Liver (tissue), 9 donors: Measurements from ENCODE around the gene VIPR2. TPM values are rescaled to one million over a fixed set of nuclear protein-coding genes. Genes with fewer than 3 reads are reported as not detected.
"Not testable (repeated sequence)": the region's sequence is repeated elsewhere in the genome, so short reads cannot be mapped to it uniquely, and the experiment has no call there.

Experiments
- DNase-seq: peaks from one replicate; pipeline ENCODE4 v3.0.0-alpha.2; 2017; ENCODE audit warnings: low spot score
- H3K27ac ChIP-seq, 2 donors: one replicate each; pipeline ENCODE4 v1.7.0; 2013; ENCODE audit warnings: inconsistent platforms in 2 of 2, low read length in 2 of 2, control low read depth in 1 of 2, low read depth in 1 of 2, mild to moderate bottlenecking in 1 of 2
- H3K27me3 ChIP-seq, 4 donors: one replicate each; pipeline versions ENCODE4 v1.6.1 to v1.7.0; 2013; ENCODE audit warnings: low read length in 3 of 4, inconsistent platforms in 1 of 4, mild to moderate bottlenecking in 1 of 4, moderate library complexity in 1 of 4; ENCODE audit not compliant: control insufficient read depth in 4 of 4, insufficient read depth in 4 of 4
- H3K36me3 ChIP-seq, 4 donors: one replicate each; pipeline versions ENCODE4 v1.6.1 to v1.7.0; 2013; ENCODE audit warnings: low read length in 3 of 4, mild to moderate bottlenecking in 3 of 4, low read depth in 1 of 4, moderate library complexity in 1 of 4; ENCODE audit not compliant: control insufficient read depth in 4 of 4, insufficient read depth in 3 of 4
- H3K4me1 ChIP-seq, 4 donors: one replicate each; pipeline versions ENCODE4 v1.6.1 to v1.7.0; 2013; ENCODE audit warnings: low read length in 3 of 4, mild to moderate bottlenecking in 3 of 4, moderate library complexity in 1 of 4; ENCODE audit not compliant: control insufficient read depth in 4 of 4, insufficient read depth in 4 of 4
- H3K4me3 ChIP-seq, 3 donors: one replicate each; pipeline versions ENCODE4 v1.6.1 to v1.7.0; 2013; ENCODE audit warnings: low read length in 3 of 3, control low read depth in 1 of 3, low read depth in 1 of 3, mild to moderate bottlenecking in 1 of 3
- H3K9ac ChIP-seq, 2 donors: one replicate each; pipeline ENCODE4 v1.7.0; 2013; ENCODE audit warnings: low read length in 2 of 2, mild to moderate bottlenecking in 2 of 2, moderate library complexity in 2 of 2, control low read depth in 1 of 2, low read depth in 1 of 2
- H3K9me3 ChIP-seq, 4 donors: one replicate each; pipeline versions ENCODE4 v1.6.1 to v1.7.0; 2013; ENCODE audit warnings: low read length in 3 of 4; ENCODE audit not compliant: control insufficient read depth in 4 of 4
- EGR1 ChIP-seq, 2 donors: IDR thresholded peaks; 2 replicates each; pipeline ENCODE4 v1.6.1; 2016 to 2018; ENCODE audit warnings: antibody characterized with exemption in 2 of 2, low read depth in 2 of 2
- FOXA1 ChIP-seq: IDR thresholded peaks from 2 replicates; pipeline ENCODE4 v1.6.1; 2016; ENCODE audit warnings: antibody characterized with exemption
- FOXA2 ChIP-seq: IDR thresholded peaks from 2 replicates; pipeline ENCODE4 v1.6.1; 2016; ENCODE audit warnings: antibody characterized with exemption
- GABPA ChIP-seq, 2 donors: IDR thresholded peaks in 1 of 2; conservative IDR thresholded peaks in 1 of 2; 2 replicates each; pipeline ENCODE4 v1.6.1; 2016; ENCODE audit warnings: antibody characterized with exemption in 2 of 2, mild to moderate bottlenecking in 1 of 2, moderate library complexity in 1 of 2
- HNF4A ChIP-seq, 2 donors: conservative IDR thresholded peaks; 2 replicates each; pipeline ENCODE4 v1.6.1; 2016; ENCODE audit warnings: antibody characterized with exemption in 2 of 2, mild to moderate bottlenecking in 2 of 2
- HNF4G ChIP-seq: IDR thresholded peaks from 2 replicates; pipeline ENCODE4 v1.6.1; 2016; ENCODE audit warnings: antibody characterized with exemption
- JUND ChIP-seq, 2 donors: IDR thresholded peaks; 2 replicates each; pipeline ENCODE4 v1.6.1; 2016; ENCODE audit warnings: antibody characterized with exemption in 2 of 2
- NR2F2 ChIP-seq: IDR thresholded peaks from 2 replicates; pipeline ENCODE4 v1.6.1; 2016; ENCODE audit warnings: antibody characterized with exemption
- RAD21 ChIP-seq, 2 donors: IDR thresholded peaks; 2 replicates each; pipeline ENCODE4 v1.6.1; 2016; ENCODE audit warnings: antibody characterized with exemption in 2 of 2, mild to moderate bottlenecking in 2 of 2
- RXRA ChIP-seq, 2 donors: IDR thresholded peaks; 2 replicates each; pipeline ENCODE4 v1.6.1; 2017 to 2018; ENCODE audit warnings: antibody characterized with exemption in 2 of 2, mild to moderate bottlenecking in 1 of 2
- SP1 ChIP-seq: IDR thresholded peaks from 2 replicates; pipeline ENCODE4 v1.6.1; 2018; ENCODE audit warnings: antibody characterized with exemption, mild to moderate bottlenecking
- TAF1 ChIP-seq: conservative IDR thresholded peaks from 2 replicates; pipeline ENCODE4 v1.6.1; 2016; ENCODE audit warnings: antibody characterized with exemption, mild to moderate bottlenecking
- YY1 ChIP-seq: IDR thresholded peaks from 2 replicates; pipeline ENCODE4 v1.6.1; 2016; ENCODE audit warnings: antibody characterized with exemption, mild to moderate bottlenecking
- WGBS: extraction: QIAGEN DNeasy Blood & Tissue Kit; methylation state at CpG from one replicate; pipeline ENCODE4 v1.1.7; 2013; 5-methylcytosine and 5-hydroxymethylcytosine counted together
- polyA plus RNA-seq, 2 donors: library from polyadenylated mRNA; stranded (reverse) in 1 of 2; unstranded in 1 of 2; fragments of 200-250 nt in 1 of 2; fragments of >200 nt in 1 of 2; fragmentation: Nextera tagmentation in 1 of 2; extraction: Ambion mirVana in 1 of 2; gene quantifications; one replicate each; pipeline versions ENCODE4 v1.2.1 to v1.2.3, GENCODE V29; 2013 to 2015
- total RNA-seq, 2 donors: library from RNA; depleted of rRNA; stranded (reverse); fragments of >200 nt; gene quantifications; one replicate each; pipeline ENCODE4 v1.2.3, GENCODE V29; 2014
- TF ChIP-seq, protein P1 (sequence below): IDR thresholded peaks from 2 replicates; pipeline ENCODE4 v1.6.1; 2016; ENCODE audit warnings: antibody characterized with exemption
- TF ChIP-seq, protein P2 (sequence below): IDR thresholded peaks from 2 replicates; pipeline ENCODE4 v1.6.1; 2016; ENCODE audit warnings: antibody characterized with exemption
- TF ChIP-seq, protein P3 (sequence below): IDR thresholded peaks from 2 replicates; pipeline ENCODE4 v1.6.1; 2016; ENCODE audit warnings: antibody characterized with exemption
- TF ChIP-seq, protein P4 (sequence below): fragments of 150-350 bp; IDR thresholded peaks from 2 replicates; pipeline ENCODE4 v1.5.1; 2017; ENCODE audit warnings: improper control_type of control experiment, low read depth, low read length; ENCODE audit not compliant: missing input control
- TF ChIP-seq, protein P5 (sequence below): IDR thresholded peaks from 2 replicates; pipeline ENCODE4 v1.6.1; 2016; ENCODE audit warnings: antibody characterized with exemption, mild to moderate bottlenecking
- donor health status: healthy.
- donor health status: healthy.
- donor health status: healthy.
- donor health status: healthy.
- donor health status: healthy.

VIPR2 gene
- total and polyA plus RNA-seq, 4 donors = 0.05 to 0.17 (median 0.10) TPM; not detected in 1

DNA sequence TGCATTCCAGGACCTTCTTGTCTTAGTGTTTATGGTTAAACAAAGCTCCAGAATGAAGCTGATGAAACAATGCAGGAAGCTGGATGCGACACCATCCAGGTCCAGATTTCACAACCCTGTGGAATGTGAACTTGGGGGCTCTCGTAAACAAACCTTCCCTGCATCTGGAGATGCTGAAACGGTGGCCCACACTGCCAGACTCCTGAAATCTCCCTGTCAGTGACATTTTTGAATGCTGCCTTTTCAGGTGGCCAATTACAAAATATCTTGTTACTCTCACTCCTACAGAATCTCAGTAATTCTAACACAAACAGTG is 18.8 kb downstream of the VIPR2 start:
- Histone ChIP-seq H3K9me3 (no peaks in the 10 kb centered on the region), H3K36me3 (no peaks in the 10 kb centered on the region), H3K27me3 (peaks cover 0 to 3% (median 0%) of the 10 kb centered on the region in 4 donors), H3K27ac (no peak overlapping the region), H3K4me1 (no peaks in the 10 kb centered on the region), H3K4me3 (no peak overlapping the region), H3K9ac (no peak overlapping the region)
- TF ChIP-seq, protein P1, sequence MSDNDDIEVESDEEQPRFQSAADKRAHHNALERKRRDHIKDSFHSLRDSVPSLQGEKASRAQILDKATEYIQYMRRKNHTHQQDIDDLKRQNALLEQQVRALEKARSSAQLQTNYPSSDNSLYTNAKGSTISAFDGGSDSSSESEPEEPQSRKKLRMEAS = no peak
- TF ChIP-seq GABPA (IDR thresholded peaks at IDR 0.05 in 1 of 2, conservative IDR thresholded peaks at IDR 0.05 in 1 of 2) = no peak
- TF ChIP-seq NR2F2 = no peak
- TF ChIP-seq JUND (IDR thresholded peaks at IDR 0.05) = no peak
- TF ChIP-seq FOXA2 = no peak
- TF ChIP-seq FOXA1 = no peak
- no peak for TF ChIP-seq TAF1
- TF ChIP-seq YY1 = no peak
- TF ChIP-seq HNF4A (conservative IDR thresholded peaks at IDR 0.05) = no peak
- no peak for DNase-seq
- WGBS = 28% methylated on average over 3 of the region's 3 CpGs

DNA sequence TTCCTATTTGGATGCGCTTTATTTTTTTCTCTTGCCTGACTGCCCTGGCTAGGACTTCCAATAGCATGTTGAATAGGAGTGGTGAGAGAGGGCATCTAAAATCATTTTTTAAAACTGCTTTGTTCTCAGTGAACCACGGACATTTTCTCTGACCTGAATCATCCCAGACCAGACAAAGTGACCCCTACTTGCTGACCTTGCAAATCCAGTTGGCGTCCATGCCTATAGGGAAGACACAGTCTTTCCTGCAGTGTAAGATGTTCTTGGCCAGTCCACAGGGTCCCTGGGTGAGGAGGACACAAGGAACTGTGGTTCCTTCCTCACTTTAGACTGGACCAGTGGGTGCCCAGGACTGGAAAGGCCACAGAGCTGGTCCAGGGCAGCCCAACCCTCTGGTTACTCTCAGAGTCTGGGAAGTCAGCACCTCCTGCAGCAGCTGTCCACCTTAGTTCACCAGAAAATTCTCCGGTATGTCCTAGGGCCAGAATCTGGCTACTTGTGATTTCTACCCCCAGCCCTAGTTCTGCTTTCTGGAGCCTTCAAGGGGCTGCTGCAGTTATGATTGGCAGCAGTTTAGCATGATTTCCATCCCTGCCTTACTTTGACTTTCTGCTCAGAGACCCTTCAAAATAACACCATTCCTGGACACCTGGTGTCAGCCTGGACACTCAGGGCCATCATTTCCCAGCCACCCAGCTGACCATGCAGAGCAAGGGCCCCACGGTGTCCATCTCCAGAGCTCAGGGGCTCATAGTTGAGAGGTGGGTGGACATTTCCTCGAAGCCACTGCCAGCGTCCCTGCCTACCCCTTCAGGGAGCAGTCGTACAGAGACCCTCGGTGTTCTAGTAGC is 19.3 kb downstream of the VIPR2 start:
- WGBS = 66% methylated on average over 9 of the region's 9 CpGs
- H3K27ac ChIP-seq = no peak overlapping the region
- no peak for DNase-seq
- no peak overlapping the region for H3K9ac ChIP-seq
- peaks cover 0 to 3% (median 0%) of the 10 kb centered on the region in 4 donors for H3K27me3 ChIP-seq
- no peaks in the 10 kb centered on the region for H3K4me1 ChIP-seq
- no peak overlapping the region for H3K4me3 ChIP-seq
- TF ChIP-seq HNF4A (conservative IDR thresholded peaks at IDR 0.05) = no peak
- no peak for TF ChIP-seq NR2F2
- TF ChIP-seq SP1 = no peak
- no peak for TF ChIP-seq GABPA (IDR thresholded peaks at IDR 0.05 in 1 of 2, conservative IDR thresholded peaks at IDR 0.05 in 1 of 2)
- TF ChIP-seq TAF1 = no peak
- TF ChIP-seq RAD21 (IDR thresholded peaks at IDR 0.05) = no peak
- no peak for TF ChIP-seq HNF4G
- TF ChIP-seq JUND (IDR thresholded peaks at IDR 0.05) = no peak
- TF ChIP-seq, protein P1 = no peak
- TF ChIP-seq EGR1 (IDR thresholded peaks at IDR 0.05; ENCODE audit: low read depth in 2 of 2) = no peak
- TF ChIP-seq, protein P2, sequence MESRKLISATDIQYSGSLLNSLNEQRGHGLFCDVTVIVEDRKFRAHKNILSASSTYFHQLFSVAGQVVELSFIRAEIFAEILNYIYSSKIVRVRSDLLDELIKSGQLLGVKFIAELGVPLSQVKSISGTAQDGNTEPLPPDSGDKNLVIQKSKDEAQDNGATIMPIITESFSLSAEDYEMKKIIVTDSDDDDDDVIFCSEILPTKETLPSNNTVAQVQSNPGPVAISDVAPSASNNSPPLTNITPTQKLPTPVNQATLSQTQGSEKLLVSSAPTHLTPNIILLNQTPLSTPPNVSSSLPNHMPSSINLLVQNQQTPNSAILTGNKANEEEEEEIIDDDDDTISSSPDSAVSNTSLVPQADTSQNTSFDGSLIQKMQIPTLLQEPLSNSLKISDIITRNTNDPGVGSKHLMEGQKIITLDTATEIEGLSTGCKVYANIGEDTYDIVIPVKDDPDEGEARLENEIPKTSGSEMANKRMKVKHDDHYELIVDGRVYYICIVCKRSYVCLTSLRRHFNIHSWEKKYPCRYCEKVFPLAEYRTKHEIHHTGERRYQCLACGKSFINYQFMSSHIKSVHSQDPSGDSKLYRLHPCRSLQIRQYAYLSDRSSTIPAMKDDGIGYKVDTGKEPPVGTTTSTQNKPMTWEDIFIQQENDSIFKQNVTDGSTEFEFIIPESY = no peak
- TF ChIP-seq FOXA1 = no peak
- no peak for TF ChIP-seq YY1
- no peak for TF ChIP-seq RXRA (IDR thresholded peaks at IDR 0.05)
- TF ChIP-seq, protein P3, sequence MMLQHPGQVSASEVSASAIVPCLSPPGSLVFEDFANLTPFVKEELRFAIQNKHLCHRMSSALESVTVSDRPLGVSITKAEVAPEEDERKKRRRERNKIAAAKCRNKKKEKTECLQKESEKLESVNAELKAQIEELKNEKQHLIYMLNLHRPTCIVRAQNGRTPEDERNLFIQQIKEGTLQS = no peak
- no peak for TF ChIP-seq FOXA2
- TF ChIP-seq, protein P4, sequence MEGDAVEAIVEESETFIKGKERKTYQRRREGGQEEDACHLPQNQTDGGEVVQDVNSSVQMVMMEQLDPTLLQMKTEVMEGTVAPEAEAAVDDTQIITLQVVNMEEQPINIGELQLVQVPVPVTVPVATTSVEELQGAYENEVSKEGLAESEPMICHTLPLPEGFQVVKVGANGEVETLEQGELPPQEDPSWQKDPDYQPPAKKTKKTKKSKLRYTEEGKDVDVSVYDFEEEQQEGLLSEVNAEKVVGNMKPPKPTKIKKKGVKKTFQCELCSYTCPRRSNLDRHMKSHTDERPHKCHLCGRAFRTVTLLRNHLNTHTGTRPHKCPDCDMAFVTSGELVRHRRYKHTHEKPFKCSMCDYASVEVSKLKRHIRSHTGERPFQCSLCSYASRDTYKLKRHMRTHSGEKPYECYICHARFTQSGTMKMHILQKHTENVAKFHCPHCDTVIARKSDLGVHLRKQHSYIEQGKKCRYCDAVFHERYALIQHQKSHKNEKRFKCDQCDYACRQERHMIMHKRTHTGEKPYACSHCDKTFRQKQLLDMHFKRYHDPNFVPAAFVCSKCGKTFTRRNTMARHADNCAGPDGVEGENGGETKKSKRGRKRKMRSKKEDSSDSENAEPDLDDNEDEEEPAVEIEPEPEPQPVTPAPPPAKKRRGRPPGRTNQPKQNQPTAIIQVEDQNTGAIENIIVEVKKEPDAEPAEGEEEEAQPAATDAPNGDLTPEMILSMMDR = no peak
- TF ChIP-seq, protein P5, sequence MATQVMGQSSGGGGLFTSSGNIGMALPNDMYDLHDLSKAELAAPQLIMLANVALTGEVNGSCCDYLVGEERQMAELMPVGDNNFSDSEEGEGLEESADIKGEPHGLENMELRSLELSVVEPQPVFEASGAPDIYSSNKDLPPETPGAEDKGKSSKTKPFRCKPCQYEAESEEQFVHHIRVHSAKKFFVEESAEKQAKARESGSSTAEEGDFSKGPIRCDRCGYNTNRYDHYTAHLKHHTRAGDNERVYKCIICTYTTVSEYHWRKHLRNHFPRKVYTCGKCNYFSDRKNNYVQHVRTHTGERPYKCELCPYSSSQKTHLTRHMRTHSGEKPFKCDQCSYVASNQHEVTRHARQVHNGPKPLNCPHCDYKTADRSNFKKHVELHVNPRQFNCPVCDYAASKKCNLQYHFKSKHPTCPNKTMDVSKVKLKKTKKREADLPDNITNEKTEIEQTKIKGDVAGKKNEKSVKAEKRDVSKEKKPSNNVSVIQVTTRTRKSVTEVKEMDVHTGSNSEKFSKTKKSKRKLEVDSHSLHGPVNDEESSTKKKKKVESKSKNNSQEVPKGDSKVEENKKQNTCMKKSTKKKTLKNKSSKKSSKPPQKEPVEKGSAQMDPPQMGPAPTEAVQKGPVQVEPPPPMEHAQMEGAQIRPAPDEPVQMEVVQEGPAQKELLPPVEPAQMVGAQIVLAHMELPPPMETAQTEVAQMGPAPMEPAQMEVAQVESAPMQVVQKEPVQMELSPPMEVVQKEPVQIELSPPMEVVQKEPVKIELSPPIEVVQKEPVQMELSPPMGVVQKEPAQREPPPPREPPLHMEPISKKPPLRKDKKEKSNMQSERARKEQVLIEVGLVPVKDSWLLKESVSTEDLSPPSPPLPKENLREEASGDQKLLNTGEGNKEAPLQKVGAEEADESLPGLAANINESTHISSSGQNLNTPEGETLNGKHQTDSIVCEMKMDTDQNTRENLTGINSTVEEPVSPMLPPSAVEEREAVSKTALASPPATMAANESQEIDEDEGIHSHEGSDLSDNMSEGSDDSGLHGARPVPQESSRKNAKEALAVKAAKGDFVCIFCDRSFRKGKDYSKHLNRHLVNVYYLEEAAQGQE = no peak
- H3K9me3 ChIP-seq = no peaks in the 10 kb centered on the region
- H3K36me3 ChIP-seq = no peaks in the 10 kb centered on the region

DNA sequence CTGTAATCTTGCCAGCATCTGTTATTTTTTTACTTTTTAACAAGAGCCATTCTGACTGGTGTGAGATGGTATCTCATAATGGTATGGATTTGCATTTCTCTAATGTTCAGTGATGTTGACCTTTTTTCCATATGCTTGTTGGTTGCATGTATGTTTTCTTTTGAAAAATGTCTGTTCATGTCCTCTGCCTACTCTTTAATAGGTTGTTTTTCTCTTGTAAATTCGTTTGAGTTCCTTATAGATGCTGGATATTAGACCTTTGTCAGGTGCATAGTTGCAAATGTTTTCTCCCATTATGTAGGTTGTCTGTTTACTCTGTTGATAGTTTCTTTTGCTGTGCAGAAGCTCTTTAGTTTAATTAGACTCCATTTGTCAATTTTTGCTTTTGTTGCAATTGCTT is 20.9 kb downstream of the VIPR2 start:
- not testable (repeated sequence) for H3K27me3 ChIP-seq, H3K27ac ChIP-seq, H3K4me3 ChIP-seq, H3K4me1 ChIP-seq, H3K9me3 ChIP-seq, H3K36me3 ChIP-seq, DNase-seq, H3K9ac ChIP-seq
- 56% methylated on average over 1 of the region's 1 CpG for WGBS
